Activated CD4-positive, alpha-beta T cell treated with anti-CD3 and anti-CD28 coated beads, Interleukin-2, Interleukin-6, amounts not matched to agents 100 ng/mL and 50 ng/mL, durations not matched to agents 16 hours and 8 hours (primary cell): ENCODE measurements around the gene CCK.

Experiments used
- DNase-seq: peaks from one replicate; pipeline ENCODE4 v3.0.0-alpha.2; 2020

Gene CCK

GRCh38 chr3:42224658-42225421, 41.1 kb downstream of the CCK start:
- DNase-seq: no peak

- no peak for DNase-seq
Measured at GRCh38 chr3:42224178-42224577, 41.8 kb downstream of the CCK start.

GRCh38 chr3:42222942-42223693, 42.9 kb downstream of the CCK start:
- DNase-seq: no peak

GRCh38 chr3:42220436-42221121, 45.4 kb downstream of the CCK start:
- DNase-seq: no peak

- DNase-seq: no peak
Measured at GRCh38 chr3:42216931-42217333, 49.1 kb downstream of the CCK start.

GRCh38 chr3:42216302-42216701, 49.7 kb downstream of the CCK start:
- peak; percentile 28 for DNase-seq

- DNase-seq: no peak
Measured at GRCh38 chr3:42214565-42215283, 51.3 kb downstream of the CCK start.

GRCh38 chr3:42214064-42214463, 51.9 kb downstream of the CCK start:
- DNase-seq: no peak

GRCh38 chr3:42213417-42213816, 52.6 kb downstream of the CCK start:
- no peak for DNase-seq

- no peak for DNase-seq
Measured at GRCh38 chr3:42210726-42211125, 55.3 kb downstream of the CCK start.

- no peak for DNase-seq
Measured at GRCh38 chr3:42209917-42210316, 56.1 kb downstream of the CCK start.
